Measurements from ENCODE around the gene NF1.
"Not testable (repeated sequence)": the region's sequence is repeated elsewhere in the genome, so short reads cannot be mapped to it uniquely, and the experiment has no call there.

The NF1 gene

DNA sequence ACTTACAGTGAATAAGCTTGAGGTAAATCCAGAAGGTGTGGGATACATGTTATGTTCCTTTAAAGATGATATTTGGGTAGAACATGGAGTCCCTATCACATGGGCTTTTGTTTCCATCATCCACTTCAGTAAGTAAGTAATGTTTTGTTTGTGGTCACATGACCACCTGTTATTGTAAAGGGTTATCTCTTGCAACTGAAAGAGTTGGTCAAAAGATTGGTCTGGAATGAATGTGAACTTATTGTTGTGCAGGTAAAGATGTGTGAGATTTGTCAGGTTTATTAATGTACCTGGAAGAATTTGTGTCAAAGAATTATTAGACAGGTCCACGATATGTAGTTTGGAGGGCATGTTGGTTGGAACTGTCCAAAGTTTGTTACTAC is 200.7 kb downstream of the NF1 start:
- no peak for ATAC-seq

GRCh38 chr17:31296142-31296541 is 201.4 kb downstream of the NF1 start:
- DNase-seq = no peak
- no peak for ATAC-seq

More for the DNA sequence above, 200.7 kb downstream of the NF1 start:
- no peak for DNase-seq

GRCh38 chr17:31297090-31297489 is 202.3 kb downstream of the NF1 start, which contains the start of gene OMG:
TSS of gene OMG (minus strand) at chr17:31297239. CDS start at chr17:31296331, 908 bp downstream.
- DNase-seq = no peak
- no peak for ATAC-seq

DNA sequence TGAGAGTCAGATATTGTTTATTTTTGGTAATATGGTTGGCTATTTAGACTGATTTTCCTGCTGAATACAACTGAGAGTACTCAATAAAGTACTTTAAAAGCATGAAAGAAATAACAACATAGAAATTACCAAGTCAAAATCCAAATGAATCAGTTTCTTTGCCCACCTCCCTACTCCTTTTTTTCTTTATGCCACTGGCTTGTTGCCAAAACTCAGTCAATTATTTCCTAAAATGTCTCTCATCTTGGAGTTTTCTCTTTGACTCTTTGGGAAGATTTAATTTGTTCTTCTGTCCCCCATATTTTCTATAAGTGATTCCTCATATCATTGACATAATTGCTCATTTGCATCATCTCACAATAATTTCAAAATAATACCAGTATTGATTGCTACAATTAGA is 204.8 kb downstream of the NF1 start:
- no peak for DNase-seq
- ATAC-seq = no peak

DNA sequence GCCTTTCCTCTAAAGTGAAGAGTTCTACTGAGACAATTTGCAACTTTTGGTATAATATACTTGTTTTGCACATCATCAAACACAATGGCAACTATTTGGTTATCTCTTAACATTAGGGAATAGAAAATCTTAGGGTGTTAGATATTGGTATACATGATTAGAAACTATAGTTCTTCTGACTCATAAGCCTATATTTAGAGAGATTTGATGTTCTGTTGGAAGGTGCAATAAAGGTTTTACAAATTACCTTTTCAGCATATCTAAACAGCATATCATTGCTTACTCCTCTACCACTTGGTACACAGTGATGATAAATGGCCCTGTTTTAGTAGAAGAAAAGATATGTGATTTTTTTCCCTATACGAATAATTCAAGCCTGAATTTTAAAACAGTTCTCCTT is 212.9 kb downstream of the NF1 start:
- no peak for DNase-seq
- ATAC-seq = no peak

DNA sequence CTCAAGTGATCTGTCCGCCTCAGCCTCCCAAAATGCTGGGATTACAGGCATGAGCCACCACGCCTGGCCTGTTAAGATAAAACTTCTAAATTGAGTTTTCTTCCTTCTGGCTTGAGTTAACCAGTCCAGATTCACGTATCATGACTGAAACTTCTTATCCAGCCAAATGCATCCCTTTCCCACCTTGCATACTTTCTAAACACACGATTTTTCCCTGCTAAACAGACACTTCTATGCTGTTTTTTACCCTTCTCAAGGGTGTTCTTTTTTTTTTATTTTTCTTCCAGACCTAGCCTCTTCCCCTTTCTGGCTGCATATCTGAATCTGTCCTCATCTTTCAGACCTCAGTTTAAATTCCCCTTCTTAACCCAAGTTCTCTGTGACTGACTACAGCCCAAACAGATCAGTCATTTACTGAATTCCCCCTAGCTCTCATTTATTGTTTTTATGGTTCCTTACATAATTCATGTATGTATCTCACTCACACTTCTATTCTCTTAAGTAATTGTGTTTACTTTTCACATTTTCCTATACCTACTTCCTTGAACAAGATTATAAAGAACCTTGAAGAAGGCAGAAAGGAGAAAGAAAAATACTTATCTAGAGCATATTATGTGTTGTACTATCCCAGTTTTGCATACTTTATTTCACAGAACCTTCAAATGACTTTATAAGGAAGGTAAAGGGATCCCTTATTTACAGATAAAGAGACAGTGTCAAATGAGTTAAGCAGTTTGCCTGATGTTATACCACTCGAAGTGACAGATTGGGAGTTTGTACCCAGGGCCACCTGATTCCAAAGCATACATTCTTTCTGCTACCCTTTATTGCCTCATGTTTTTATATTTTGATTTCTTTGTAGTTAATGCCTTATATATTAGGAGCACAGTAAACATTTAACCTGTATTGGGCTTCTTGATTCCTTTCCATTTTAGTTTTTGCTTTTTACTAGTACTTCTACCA is 213.9 kb downstream of the NF1 start:
- no peak for DNase-seq
- peak; percentile 55 for ATAC-seq

DNA sequence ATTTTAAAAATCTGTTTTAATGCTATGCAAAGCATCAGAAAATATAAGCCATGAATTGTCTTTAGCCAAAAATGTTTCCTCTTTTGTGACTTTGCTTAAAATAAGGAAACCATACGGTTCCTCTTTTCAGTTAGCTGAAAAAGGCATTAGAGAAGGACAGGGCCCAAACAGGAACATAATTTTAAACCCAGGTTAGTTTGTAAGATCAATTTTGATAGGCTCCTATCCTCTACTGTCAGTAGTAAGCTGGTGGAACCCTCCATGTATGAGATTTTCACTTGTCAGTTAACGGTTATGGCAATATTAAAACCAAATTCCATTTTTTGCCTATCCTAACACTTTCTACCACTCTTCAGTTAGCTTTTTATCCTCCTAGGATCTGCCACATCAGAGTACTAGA is 214.8 kb downstream of the NF1 start:
- DNase-seq (no peak), ATAC-seq (no peak)

GRCh38 chr17:31310260-31310659 is 215.5 kb downstream of the NF1 start:
- ATAC-seq = peak; percentile 15

DNA sequence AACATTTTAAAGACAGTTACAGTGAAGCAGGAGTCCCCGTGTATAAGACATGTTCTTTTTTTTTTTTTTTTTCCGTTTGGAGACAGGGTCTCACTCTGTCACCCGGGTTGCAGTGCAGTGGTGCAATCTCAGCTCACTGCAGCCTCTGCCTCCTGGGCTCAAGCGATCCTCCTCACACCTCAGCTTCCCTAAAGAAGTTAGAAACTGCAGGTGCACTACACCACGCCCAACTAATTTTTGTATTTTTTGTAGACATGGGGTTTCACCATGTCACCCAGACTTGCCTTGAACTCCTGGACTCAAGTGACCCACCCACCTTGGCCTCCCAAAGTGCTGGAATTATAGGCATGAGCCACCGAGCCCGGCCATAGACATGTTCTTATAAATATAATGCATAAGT is 216.1 kb downstream of the NF1 start:
- ATAC-seq (peak; percentile 10), DNase-seq (no peak)

More at GRCh38 chr17:31310260-31310659, 215.5 kb downstream of the NF1 start:
- DNase-seq = no peak

- no peak for ATAC-seq
Observed at GRCh38 chr17:31311526-31311925, 216.7 kb downstream of the NF1 start.

DNA sequence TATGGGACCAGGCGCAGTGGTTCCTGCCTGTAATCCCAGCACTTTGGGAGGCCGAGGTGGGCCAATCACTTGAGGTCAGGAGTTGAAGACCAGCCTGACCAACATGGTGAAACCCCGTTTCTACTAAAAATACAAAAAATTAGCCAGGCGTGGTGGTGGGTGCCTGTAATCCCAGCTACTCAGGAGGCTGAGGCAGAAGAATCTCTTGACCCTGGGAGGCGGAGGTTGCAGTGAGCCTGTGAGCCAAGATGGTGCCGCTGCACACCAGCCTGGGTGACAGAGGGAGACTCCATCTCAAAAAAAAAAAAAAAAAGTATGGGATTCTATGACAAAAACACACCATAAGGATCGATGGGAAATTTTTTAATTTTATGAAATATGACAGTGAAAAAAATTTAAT is 217.4 kb downstream of the NF1 start:
- DNase-seq = peak; percentile 44
- not testable (repeated sequence) for ATAC-seq

More at GRCh38 chr17:31311526-31311925, 216.7 kb downstream of the NF1 start:
- no peak for DNase-seq

DNA sequence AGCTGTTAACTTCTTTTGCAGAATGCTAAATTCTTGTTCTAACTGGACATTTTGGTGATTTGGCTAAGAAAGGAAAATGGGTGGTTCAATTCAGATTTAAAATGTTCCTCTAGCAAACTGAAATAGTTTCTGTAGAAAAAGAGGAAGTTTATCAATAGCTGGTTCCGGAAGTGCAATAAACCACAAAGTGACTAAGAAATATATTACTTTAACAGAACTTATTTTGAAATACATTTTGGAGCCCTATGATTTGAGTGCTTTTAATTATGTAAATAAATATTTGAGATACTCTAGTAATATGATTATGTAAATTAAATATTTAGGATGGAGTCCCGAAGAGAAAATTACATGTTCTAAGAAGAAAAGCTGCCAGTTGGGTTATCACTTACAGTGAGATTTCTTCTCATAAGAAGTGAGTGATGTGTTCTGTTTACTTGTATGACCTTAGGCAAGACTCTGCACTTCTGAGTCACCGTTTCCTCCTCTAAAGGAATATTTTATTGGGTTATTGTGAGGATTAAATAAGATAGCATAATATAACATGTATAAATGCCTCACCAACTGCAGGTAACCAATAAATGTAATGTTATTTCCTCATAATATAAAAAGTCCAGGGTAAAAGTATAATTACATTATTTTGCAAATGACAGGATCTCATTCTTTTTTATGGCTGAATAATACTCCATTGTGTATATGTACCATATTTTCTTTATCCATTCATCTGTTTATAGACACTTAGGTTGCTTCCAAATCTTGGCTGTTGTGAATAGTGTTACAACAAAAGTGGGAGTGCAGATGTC is 219.4 kb downstream of the NF1 start, which contains the start of gene EVI2B:
Gene EVI2B, minus strand, starts transcription at position 73 of the 800 bp plus-strand sequence. CDS start 8,445 bp downstream, outside the sequence.
- ATAC-seq (peak; percentile 66), DNase-seq (no peak)

DNA sequence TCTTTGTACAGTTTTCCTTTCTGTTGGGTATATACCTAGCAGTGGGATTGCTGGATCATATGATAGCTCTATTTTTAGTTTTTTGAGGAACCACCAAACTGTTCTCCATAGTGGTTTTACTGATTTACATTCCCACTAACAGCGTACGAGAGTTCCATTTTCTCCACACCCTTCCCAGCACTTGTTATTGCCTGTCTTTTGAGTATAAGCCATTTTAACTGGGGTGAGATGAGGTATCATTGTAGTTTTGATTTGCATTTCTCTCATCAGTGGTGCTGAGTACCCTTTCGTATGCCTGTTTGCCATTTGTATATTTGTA is 220.0 kb downstream of the NF1 start:
- ATAC-seq (no peak), DNase-seq (no peak)

DNA sequence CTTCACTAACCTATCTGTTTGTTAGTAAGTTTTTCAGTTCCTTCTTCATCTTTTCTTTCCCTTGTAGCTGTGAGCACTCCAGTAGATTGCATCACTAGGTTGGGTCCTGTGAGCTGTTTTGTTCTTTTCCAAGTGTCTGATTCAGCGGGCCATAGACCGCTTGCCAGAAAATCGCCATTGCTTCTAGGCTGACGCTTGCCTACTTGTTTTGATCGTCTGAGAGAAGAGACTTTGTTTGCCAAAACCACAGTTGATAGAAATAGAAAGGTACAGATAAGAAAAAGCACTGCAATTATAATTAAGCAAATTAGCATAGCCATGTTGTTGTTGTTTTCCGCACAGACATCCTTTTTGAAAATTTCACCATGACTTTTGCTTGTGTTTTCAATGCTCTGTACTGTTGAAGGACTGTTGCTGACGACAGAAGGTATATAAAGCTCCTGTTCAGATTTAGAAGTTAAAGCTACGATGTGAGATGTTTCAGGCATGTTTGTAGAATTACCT is 223.6 kb downstream of the NF1 start:
- peak; percentile 51 for DNase-seq
- ATAC-seq = peak; percentile 56

DNA sequence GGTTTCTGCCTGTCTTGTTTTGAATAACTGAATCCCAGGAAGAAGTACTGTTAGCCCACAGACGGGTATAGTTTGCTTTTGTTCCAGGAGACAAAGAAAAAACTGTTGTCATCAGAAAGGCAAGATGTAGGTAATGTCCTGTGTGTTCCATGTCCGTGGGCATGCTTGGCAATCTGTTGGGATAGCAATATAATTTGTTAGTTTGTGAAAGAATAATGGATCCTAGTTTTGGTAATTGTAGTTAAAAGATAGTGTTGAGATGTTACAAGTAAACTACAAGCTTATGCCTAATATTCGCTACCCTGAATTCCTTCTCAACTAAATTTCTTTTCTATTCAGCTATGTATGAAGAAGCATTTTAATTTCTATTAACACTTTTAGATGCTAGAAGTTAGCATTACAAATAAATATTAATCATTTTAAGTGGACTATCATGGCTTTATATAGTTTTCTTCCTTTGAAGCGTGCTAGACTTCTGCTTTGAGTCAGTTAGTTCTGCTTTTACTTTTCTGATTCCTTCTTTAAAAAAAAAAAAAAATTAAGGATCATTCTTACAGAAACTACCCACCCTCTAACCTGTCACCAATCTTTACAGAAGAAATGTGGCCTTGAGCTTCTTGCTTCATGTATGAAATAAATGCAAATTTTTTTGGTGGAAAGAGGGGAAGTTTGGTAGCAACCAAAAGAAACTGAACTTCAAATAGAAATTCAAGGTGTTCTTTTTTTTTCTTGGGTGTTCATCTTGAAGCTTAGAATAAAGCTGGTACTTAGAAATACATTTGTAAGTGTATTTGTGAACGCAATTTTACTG is 224.3 kb downstream of the NF1 start:
- peak; percentile 15 for ATAC-seq
- DNase-seq = no peak

GRCh38 chr17:31320241-31320640 is 225.5 kb downstream of the NF1 start:
- ATAC-seq (no peak), DNase-seq (no peak)

- ATAC-seq (no peak), DNase-seq (no peak)
Observed at GRCh38 chr17:31320791-31321190, 226.0 kb downstream of the NF1 start.

- ATAC-seq (peak; percentile 96), DNase-seq (peak; percentile 70)
Observed at GRCh38 chr17:31321481-31321880, 226.7 kb downstream of the NF1 start, which contains the start of gene EVI2A. TSS of gene EVI2A (minus strand) at chr17:31321622. CDS start at chr17:31319013, 2,609 bp downstream.

DNA sequence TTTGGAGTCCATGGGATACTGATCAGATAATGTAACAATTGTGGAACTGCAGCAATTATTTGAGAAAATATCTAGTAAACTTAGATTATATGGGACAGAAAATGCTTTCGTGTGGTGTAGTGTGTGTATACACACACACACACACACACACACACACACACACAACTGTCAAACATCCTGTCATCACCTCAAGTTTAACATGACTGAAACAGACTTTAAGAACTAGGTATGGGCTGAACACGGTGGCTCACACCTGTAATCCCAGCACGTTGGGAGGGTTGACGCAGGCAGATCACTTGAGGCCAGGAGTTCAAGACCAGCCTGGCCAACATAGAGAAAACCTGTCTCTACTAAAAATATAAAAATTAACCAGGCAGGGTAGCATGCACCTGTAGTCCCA is 227.2 kb downstream of the NF1 start:
- no peak for DNase-seq
- ATAC-seq = peak; percentile 12

- ATAC-seq (no peak), DNase-seq (no peak)
Observed at GRCh38 chr17:31323551-31323950, 228.8 kb downstream of the NF1 start.

GRCh38 chr17:31327534-31328159 is 232.9 kb downstream of the NF1 start:
- ATAC-seq = peak; percentile 57
- DNase-seq = no peak
